ENCODE measurements around the gene MMD2.

The MMD2 gene

GRCh38 chr7:4959306-4959705 lies 319 bp upstream of the MMD2 start:
- no peak for DNase-seq (ENCODE audit: low read depth in 2 of 2)

- DNase-seq (ENCODE audit: low read depth in 2 of 2) = no peak
Measured at GRCh38 chr7:4957847-4958476, 1.0 kb downstream of the MMD2 start.

- no peak for DNase-seq (ENCODE audit: low read depth in 2 of 2)
Measured at GRCh38 chr7:4951903-4952636, 6.9 kb downstream of the MMD2 start.

- no peak for DNase-seq (ENCODE audit: low read depth in 2 of 2)
Measured at GRCh38 chr7:4951304-4951703, 7.7 kb downstream of the MMD2 start.

- DNase-seq (ENCODE audit: low read depth in 2 of 2) = no peak
Measured at GRCh38 chr7:4948402-4948801, 10.6 kb downstream of the MMD2 start.

GRCh38 chr7:4945949-4946348 lies 13.0 kb downstream of the MMD2 start:
- no peak for DNase-seq (ENCODE audit: low read depth in 2 of 2)

GRCh38 chr7:4944939-4945338 lies 14.0 kb downstream of the MMD2 start:
- no peak for DNase-seq (ENCODE audit: low read depth in 2 of 2)

- no peak for DNase-seq (ENCODE audit: low read depth in 2 of 2)
Measured at GRCh38 chr7:4943297-4943696, 15.7 kb downstream of the MMD2 start.

GRCh38 chr7:4939971-4940728 lies 18.8 kb downstream of the MMD2 start:
- no peak for DNase-seq (ENCODE audit: low read depth in 2 of 2)

- no peak for DNase-seq (ENCODE audit: low read depth in 2 of 2)
Measured at GRCh38 chr7:4937411-4937810, 21.6 kb downstream of the MMD2 start.

GRCh38 chr7:4934419-4935025 lies 24.5 kb downstream of the MMD2 start:
- no peak for DNase-seq (ENCODE audit: low read depth in 2 of 2)

- no peak for DNase-seq (ENCODE audit: low read depth in 2 of 2)
Measured at GRCh38 chr7:4931943-4932342, 27.0 kb downstream of the MMD2 start.

GRCh38 chr7:4929005-4929404 lies 30.0 kb downstream of the MMD2 start:
- DNase-seq (ENCODE audit: low read depth in 2 of 2) = no peak

- DNase-seq (ENCODE audit: low read depth in 2 of 2) = no peak
Measured at GRCh38 chr7:4928445-4928844, 30.5 kb downstream of the MMD2 start.

GRCh38 chr7:4919969-4920766 lies 38.8 kb downstream of the MMD2 start:
- no peak for DNase-seq (ENCODE audit: low read depth in 2 of 2)

- no peak for DNase-seq (ENCODE audit: low read depth in 2 of 2)
Measured at GRCh38 chr7:4916113-4916512, 42.9 kb downstream of the MMD2 start.

GRCh38 chr7:4911111-4911828 lies 47.7 kb downstream of the MMD2 start:
- DNase-seq (ENCODE audit: low read depth in 2 of 2) = no peak

- no peak for DNase-seq (ENCODE audit: low read depth in 2 of 2)
Measured at GRCh38 chr7:4906682-4907081, 52.3 kb downstream of the MMD2 start.

GRCh38 chr7:4905171-4905570 lies 53.8 kb downstream of the MMD2 start:
- DNase-seq (ENCODE audit: low read depth in 2 of 2) = no peak

- no peak for DNase-seq (ENCODE audit: low read depth in 2 of 2)
Measured at GRCh38 chr7:4904346-4904745, 54.6 kb downstream of the MMD2 start.

- no peak for DNase-seq (ENCODE audit: low read depth in 2 of 2)
Measured at GRCh38 chr7:4895766-4896165, 63.2 kb downstream of the MMD2 start.

All from stimulated activated CD8-positive, alpha-beta memory T cell treated with anti-CD3 and anti-CD28 coated beads, Interleukin-7, amount 100 ng/mL, for 4 hours (primary cell).